Measurements from ENCODE around the gene SUGCT. TPM values are rescaled to one million over a fixed set of nuclear protein-coding genes. Genes with fewer than 3 reads are reported as not detected.

The SUGCT gene
- total RNA-seq, 1 donor from 2014 or later, result 9.8 TPM

DNA sequence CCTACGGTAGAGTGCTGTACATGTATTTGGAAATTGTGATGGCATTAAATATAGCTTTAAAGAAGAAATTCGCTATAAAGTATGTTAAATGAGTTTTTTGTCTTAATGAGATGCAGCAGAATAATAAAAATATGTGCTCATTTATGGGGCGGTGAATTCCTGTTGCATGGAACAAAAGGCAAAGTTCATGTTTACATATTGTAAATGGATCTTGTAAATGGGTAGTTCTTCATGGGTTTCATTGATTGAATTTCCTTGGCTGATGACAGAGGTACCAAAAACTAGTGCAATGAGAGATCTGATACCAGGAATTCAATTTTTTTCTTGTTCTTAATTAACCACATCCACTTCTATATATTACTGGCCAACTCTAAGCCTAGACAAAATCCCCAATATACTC, 284.2 kb downstream of the SUGCT start:
- H3K4me1 ChIP-seq, result peaks cover 0 to 2% of the 10 kb centered on the region in 2 donors
- no peaks in the 10 kb centered on the region for H3K27me3 ChIP-seq
- TF ChIP-seq, protein P1, sequence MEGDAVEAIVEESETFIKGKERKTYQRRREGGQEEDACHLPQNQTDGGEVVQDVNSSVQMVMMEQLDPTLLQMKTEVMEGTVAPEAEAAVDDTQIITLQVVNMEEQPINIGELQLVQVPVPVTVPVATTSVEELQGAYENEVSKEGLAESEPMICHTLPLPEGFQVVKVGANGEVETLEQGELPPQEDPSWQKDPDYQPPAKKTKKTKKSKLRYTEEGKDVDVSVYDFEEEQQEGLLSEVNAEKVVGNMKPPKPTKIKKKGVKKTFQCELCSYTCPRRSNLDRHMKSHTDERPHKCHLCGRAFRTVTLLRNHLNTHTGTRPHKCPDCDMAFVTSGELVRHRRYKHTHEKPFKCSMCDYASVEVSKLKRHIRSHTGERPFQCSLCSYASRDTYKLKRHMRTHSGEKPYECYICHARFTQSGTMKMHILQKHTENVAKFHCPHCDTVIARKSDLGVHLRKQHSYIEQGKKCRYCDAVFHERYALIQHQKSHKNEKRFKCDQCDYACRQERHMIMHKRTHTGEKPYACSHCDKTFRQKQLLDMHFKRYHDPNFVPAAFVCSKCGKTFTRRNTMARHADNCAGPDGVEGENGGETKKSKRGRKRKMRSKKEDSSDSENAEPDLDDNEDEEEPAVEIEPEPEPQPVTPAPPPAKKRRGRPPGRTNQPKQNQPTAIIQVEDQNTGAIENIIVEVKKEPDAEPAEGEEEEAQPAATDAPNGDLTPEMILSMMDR (IDR thresholded peaks at IDR 0.05), result no peak
- no peak overlapping the region for H3K27ac ChIP-seq
- no peaks in the 10 kb centered on the region for H3K36me3 ChIP-seq
- H3K9me3 ChIP-seq, result no peaks in the 10 kb centered on the region
- H3K4me3 ChIP-seq, result no peak overlapping the region
- no peak for DNase-seq (ENCODE audit: low spot score in 2 of 2)
- intact Hi-C loops (cut with DNase I), result no loop called here

DNA sequence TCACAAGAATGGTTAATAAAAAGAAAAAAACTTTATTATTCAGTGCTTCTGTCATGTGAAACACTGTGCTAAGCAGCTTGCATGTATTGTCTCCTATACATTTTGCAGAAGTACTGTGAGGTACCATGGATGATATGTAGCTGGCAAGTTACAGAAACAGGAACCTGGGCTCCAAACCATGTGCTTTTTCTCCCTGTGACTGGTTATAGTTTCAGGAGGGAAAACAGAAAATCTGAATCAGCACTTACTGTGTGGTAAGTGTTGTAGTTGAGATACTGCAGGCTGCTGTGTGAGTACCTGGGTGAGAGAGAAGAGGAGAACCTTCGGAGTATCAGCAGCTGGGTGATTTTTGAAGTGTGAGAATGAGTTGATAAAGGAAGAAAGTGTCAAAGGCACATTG, 285.0 kb downstream of the SUGCT start:
- Histone ChIP-seq H3K36me3 (no peaks in the 10 kb centered on the region), H3K9me3 (no peaks in the 10 kb centered on the region), H3K4me3 (no peak overlapping the region), H3K27ac (no peak overlapping the region), H3K27me3 (no peaks in the 10 kb centered on the region), H3K4me1 (peaks cover 0 to 2% of the 10 kb centered on the region in 2 donors)
- no peak for DNase-seq (ENCODE audit: low spot score in 2 of 2)
- TF ChIP-seq, protein P1 (IDR thresholded peaks at IDR 0.05), result no peak
- intact Hi-C loops (cut with DNase I), result no loop called here

GRCh38 chr7:40421433-40421832, 286.6 kb downstream of the SUGCT start:
- H3K27ac ChIP-seq, result no peak overlapping the region
- no peaks in the 10 kb centered on the region for H3K36me3 ChIP-seq
- TF ChIP-seq, protein P1 (IDR thresholded peaks at IDR 0.05), result no peak
- H3K9me3 ChIP-seq, result no peaks in the 10 kb centered on the region
- intact Hi-C loops (cut with DNase I), result no loop called here
- no peak overlapping the region for H3K4me3 ChIP-seq
- no peaks in the 10 kb centered on the region for H3K27me3 ChIP-seq
- H3K4me1 ChIP-seq, result peaks cover 0 to 2% of the 10 kb centered on the region in 2 donors
- DNase-seq (ENCODE audit: low spot score in 2 of 2), result no peak

- TF ChIP-seq, protein P1 (IDR thresholded peaks at IDR 0.05), result no peak
- intact Hi-C loops (cut with DNase I), result no loop called here
- H3K9me3 ChIP-seq, result no peaks in the 10 kb centered on the region
- no peak overlapping the region for H3K27ac ChIP-seq
- H3K4me1 ChIP-seq, result no peaks in the 10 kb centered on the region
- no peak overlapping the region for H3K4me3 ChIP-seq
- H3K27me3 ChIP-seq, result no peaks in the 10 kb centered on the region
- no peaks in the 10 kb centered on the region for H3K36me3 ChIP-seq
- DNase-seq (ENCODE audit: low spot score in 2 of 2), result no peak
Observed at GRCh38 chr7:40425696-40426095, 290.9 kb downstream of the SUGCT start.

DNA sequence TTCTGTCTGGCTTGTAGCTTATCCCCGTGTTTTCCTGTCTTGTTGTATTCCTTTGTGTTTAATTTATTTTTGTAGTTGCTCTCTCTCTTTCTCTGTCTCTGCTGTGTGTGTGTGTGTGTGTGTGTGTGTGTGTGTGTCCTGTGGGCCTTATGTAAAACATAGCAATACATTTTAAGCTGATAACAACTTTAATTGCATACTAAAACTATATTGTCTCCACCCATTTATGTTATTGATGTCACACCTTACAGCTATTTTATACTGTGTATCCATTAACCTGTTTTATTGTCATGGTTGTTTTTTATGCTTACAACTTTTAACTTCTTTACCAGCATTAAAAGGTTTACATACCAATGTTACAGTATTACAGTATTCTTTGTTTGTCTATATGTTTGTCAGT, 293.6 kb downstream of the SUGCT start:
- intact Hi-C loops (cut with DNase I), result no loop called here
- Histone ChIP-seq H3K4me3 (no peak overlapping the region), H3K27ac (no peak overlapping the region), H3K36me3 (no peaks in the 10 kb centered on the region), H3K27me3 (no peaks in the 10 kb centered on the region), H3K4me1 (no peaks in the 10 kb centered on the region), H3K9me3 (peaks cover 0 to 22% of the 10 kb centered on the region in 2 donors)
- TF ChIP-seq, protein P1 (IDR thresholded peaks at IDR 0.05), result no peak
- no peak for DNase-seq (ENCODE audit: low spot score in 2 of 2)

GRCh38 chr7:40429826-40430225, 295.0 kb downstream of the SUGCT start:
- H3K4me3 ChIP-seq, result no peak overlapping the region
- H3K27ac ChIP-seq, result no peak overlapping the region
- no peaks in the 10 kb centered on the region for H3K27me3 ChIP-seq
- H3K4me1 ChIP-seq, result no peaks in the 10 kb centered on the region
- peaks cover 0 to 22% of the 10 kb centered on the region in 2 donors for H3K9me3 ChIP-seq
- no peaks in the 10 kb centered on the region for H3K36me3 ChIP-seq
- intact Hi-C loops (cut with DNase I), result no loop called here
- TF ChIP-seq, protein P1 (IDR thresholded peaks at IDR 0.05), result no peak
- DNase-seq (ENCODE audit: low spot score in 2 of 2), result no peak
